ENCODE data around the gene RMND5A. TPM values are rescaled to one million over a fixed set of nuclear protein-coding genes. Genes with fewer than 3 reads are reported as not detected.

Gene RMND5A
- total RNA-seq, 1 experiment from 2014 or later = 46.8 TPM

DNA sequence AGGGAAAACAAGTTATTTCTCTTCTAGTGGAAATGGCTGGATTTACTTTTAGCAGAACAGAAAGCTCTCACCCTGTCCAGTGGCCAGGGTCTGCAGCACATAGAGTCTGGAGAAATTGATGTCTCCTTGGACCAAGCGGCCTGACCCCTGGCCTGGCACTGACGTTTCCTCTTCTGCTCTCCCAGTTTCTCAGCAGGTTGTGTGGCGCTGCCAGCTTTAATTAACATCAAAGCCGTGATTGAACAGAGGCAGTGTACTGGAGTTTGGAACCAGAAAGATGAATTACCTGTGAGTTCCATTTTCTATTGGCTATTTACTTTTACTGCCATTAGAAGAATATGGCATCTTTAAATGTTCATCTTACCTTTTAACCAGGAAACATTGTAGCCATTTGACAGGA, 49.7 kb downstream of the RMND5A start:
- peaks cover 10% of the 10 kb centered on the region for H3K36me3 ChIP-seq (replicated peaks; ENCODE audit: control insufficient read depth, insufficient read depth, low read length)
- no peaks in the 10 kb centered on the region for H3K27me3 ChIP-seq (ENCODE audit: control insufficient read depth, insufficient read depth, low read length)
- no peak for DNase-seq
- no peak overlapping the region for H3K4me3 ChIP-seq (ENCODE audit: insufficient read depth, low read depth, low read length)

DNA sequence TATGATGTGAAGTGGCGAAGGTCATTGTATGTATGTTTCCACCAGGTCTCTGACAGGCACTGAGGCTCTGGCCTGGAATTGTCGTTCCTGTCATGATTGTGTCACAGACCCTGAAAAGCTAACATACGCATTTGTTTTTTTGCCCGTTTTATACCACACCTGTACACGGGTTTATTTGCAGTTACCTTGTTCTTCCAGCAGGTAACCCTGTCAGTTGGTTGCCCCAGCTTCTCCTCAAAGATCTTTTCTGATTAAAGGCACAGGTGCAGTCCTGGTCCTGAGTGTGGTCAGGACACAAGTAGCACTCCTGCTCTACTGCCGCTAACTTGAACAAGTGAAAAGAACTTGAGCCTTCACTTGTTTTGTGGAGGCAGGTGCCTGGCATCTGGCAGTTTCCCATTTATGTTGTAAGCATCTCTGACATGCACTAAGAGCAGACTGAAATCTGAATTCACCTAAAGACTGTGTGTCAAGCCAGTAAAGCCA, 50.8 kb downstream of the RMND5A start:
- Histone ChIP-seq H3K4me3 (ENCODE audit: insufficient read depth, low read depth, low read length) (no peak overlapping the region), H3K36me3 (replicated peaks; ENCODE audit: control insufficient read depth, insufficient read depth, low read length) (peaks cover 8% of the 10 kb centered on the region), H3K27me3 (ENCODE audit: control insufficient read depth, insufficient read depth, low read length) (no peaks in the 10 kb centered on the region)
- DNase-seq = no peak

DNA sequence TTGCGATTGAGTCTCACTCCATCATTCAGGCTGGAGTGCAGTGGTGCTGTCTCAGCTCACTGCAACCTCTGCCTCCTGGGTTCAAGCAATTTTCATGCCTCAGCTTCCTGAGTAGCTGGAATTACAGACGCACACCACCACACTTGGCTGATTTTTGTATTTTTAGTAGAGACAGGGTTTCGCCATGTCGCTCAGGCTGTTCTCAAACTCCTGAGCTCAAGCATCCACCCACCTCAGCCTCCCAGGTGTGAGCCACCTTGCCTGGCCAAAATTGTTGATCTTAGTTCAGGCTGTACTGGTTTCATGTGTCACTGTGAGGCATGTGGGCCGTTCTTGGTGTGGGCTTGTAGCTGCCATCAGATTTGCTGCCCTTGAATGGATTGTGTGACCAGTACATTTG, 52.5 kb downstream of the RMND5A start:
- Histone ChIP-seq H3K4me3 (ENCODE audit: insufficient read depth, low read depth, low read length) (no peak overlapping the region), H3K36me3 (replicated peaks; ENCODE audit: control insufficient read depth, insufficient read depth, low read length) (peaks cover 7% of the 10 kb centered on the region), H3K27me3 (ENCODE audit: control insufficient read depth, insufficient read depth, low read length) (no peaks in the 10 kb centered on the region)
- DNase-seq = no peak

- DNase-seq = no peak
- Histone ChIP-seq H3K4me3 (ENCODE audit: insufficient read depth, low read depth, low read length) (no peak overlapping the region), H3K36me3 (replicated peaks; ENCODE audit: control insufficient read depth, insufficient read depth, low read length) (peaks cover 5% of the 10 kb centered on the region; the same call in 1 of the 2 replicates), H3K27me3 (ENCODE audit: control insufficient read depth, insufficient read depth, low read length) (no peaks in the 10 kb centered on the region)
These were observed 54.8 kb downstream of the RMND5A start for GRCh38 chr2:86774862-86775261.

DNA sequence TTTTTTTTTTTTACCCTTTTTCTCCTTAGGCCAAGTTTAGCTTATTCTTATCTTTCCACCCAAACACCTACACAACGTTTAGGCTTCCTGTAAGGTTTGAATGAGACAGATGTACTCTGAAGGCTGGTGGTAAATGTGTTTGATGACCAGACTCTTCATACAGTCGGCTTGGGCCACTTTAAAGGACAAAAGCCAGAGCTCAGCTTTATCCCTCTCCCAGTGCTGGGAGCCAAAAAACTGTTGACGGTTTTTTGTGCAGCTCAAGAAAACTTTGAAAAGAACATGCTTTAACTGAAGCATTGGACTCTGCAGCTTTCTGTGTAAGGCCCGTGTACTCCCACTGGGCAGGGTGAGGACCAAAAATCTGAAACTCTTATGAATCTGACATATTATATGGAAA, 55.2 kb downstream of the RMND5A start:
- no peak for DNase-seq
- Histone ChIP-seq H3K27me3 (ENCODE audit: control insufficient read depth, insufficient read depth, low read length) (no peaks in the 10 kb centered on the region), H3K36me3 (replicated peaks; ENCODE audit: control insufficient read depth, insufficient read depth, low read length) (peaks cover 5% of the 10 kb centered on the region; the same call in 1 of the 2 replicates), H3K4me3 (ENCODE audit: insufficient read depth, low read depth, low read length) (no peak overlapping the region)

- H3K4me3 ChIP-seq (ENCODE audit: insufficient read depth, low read depth, low read length) = no peak overlapping the region
These were observed 56.4 kb downstream of the RMND5A start for GRCh38 chr2:86776532-86776931.

DNA sequence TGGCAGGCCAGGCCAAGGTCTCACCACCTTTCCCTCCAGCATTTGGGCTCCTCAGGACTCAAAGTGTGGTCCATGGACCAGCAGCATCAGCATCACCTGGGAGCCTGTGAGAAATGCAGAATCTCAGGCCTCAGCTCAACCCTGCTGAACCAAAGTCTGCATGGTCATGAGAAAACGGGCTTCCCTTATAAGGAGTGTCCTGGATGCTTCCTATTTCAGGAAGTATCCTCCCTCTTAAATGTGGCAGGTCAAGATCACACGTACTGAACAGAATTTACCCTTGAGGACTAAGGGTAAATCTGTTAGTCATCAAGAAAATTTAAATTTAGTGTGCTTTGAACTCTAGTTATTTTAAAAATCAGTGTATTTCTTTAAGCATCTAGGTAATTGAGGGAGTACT, 58.9 kb downstream of the RMND5A start:
- 0 out of 2 replicates have a peak, but pooled peaks cover 2% of the 10 kb centered on the region for H3K36me3 ChIP-seq (replicated peaks; ENCODE audit: control insufficient read depth, insufficient read depth, low read length)
- H3K4me3 ChIP-seq (ENCODE audit: insufficient read depth, low read depth, low read length) = no peak overlapping the region
- no peak for DNase-seq
- H3K27me3 ChIP-seq (ENCODE audit: control insufficient read depth, insufficient read depth, low read length) = no peaks in the 10 kb centered on the region

More at GRCh38 chr2:86776532-86776931, 56.4 kb downstream of the RMND5A start:
- Histone ChIP-seq H3K27me3 (ENCODE audit: control insufficient read depth, insufficient read depth, low read length) (no peaks in the 10 kb centered on the region), H3K36me3 (replicated peaks; ENCODE audit: control insufficient read depth, insufficient read depth, low read length) (0 out of 2 replicates have a peak, but pooled peaks cover 3% of the 10 kb centered on the region)
- no peak for DNase-seq

DNA sequence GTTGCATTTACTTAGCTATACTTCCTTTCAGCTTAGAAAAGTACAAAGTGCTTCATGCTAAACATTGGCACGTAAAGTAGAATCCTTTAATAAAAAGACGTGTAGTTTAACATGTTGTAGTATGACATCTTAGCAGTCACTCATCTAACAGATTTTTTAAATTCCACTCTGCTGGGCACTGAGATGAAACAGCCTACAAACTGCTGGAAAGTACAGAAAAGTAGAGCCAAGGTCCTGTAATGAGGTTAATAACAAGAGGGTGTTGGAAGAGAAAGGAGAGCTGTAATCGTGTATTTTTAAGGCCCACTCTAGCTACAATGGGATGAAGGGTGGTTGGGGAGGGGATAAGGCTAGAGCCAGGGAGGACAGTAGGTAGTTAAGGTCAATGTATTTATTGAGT, 59.9 kb downstream of the RMND5A start:
- Histone ChIP-seq H3K27me3 (ENCODE audit: control insufficient read depth, insufficient read depth, low read length) (no peaks in the 10 kb centered on the region), H3K36me3 (replicated peaks; ENCODE audit: control insufficient read depth, insufficient read depth, low read length) (no peaks in the 10 kb centered on the region), H3K4me3 (ENCODE audit: insufficient read depth, low read depth, low read length) (no peak overlapping the region)
- no peak for DNase-seq

GRCh38 chr2:86781363-86781762, 61.3 kb downstream of the RMND5A start:
- Histone ChIP-seq H3K4me3 (ENCODE audit: insufficient read depth, low read depth, low read length) (no peak overlapping the region), H3K27me3 (ENCODE audit: control insufficient read depth, insufficient read depth, low read length) (no peaks in the 10 kb centered on the region; the same call in 1 of the 2 replicates), H3K36me3 (replicated peaks; ENCODE audit: control insufficient read depth, insufficient read depth, low read length) (no peaks in the 10 kb centered on the region)
- DNase-seq = no peak

GRCh38 chr2:86782748-86783147, 62.7 kb downstream of the RMND5A start:
- H3K4me3 ChIP-seq (ENCODE audit: insufficient read depth, low read depth, low read length) = no peak overlapping the region
- DNase-seq = no peak
- peaks cover 1% of the 10 kb centered on the region for H3K27me3 ChIP-seq (ENCODE audit: control insufficient read depth, insufficient read depth, low read length)
- no peaks in the 10 kb centered on the region for H3K36me3 ChIP-seq (replicated peaks; ENCODE audit: control insufficient read depth, insufficient read depth, low read length)

- Histone ChIP-seq H3K36me3 (replicated peaks; ENCODE audit: control insufficient read depth, insufficient read depth, low read length) (no peaks in the 10 kb centered on the region), H3K27me3 (ENCODE audit: control insufficient read depth, insufficient read depth, low read length) (peaks cover 12% of the 10 kb centered on the region), H3K4me3 (ENCODE audit: insufficient read depth, low read depth, low read length) (no peak overlapping the region)
- no peak for DNase-seq
These were observed 63.7 kb downstream of the RMND5A start for GRCh38 chr2:86783615-86784339.

DNA sequence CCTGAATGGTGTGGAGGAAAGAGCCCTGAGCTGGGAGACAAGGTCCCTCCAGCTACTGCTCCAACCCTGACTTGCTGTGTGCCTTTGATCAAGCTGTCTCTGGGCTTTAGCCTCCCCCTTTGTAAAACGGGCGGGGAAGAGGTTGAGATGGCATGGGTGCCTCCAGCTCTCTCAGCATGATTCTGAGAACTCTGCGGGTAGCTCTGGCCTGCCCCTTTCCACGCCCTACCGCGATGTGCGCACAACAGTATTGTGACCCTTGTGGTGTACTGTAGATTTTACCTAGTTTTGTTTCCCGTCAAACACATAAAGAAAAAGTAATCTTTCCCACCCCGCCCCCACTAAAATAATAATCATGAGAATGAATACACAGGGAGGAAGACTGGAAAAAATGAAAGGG, 65.4 kb downstream of the RMND5A start:
- no peak overlapping the region for H3K4me3 ChIP-seq (ENCODE audit: insufficient read depth, low read depth, low read length)
- H3K27me3 ChIP-seq (ENCODE audit: control insufficient read depth, insufficient read depth, low read length) = peaks cover 28% of the 10 kb centered on the region
- no peaks in the 10 kb centered on the region for H3K36me3 ChIP-seq (replicated peaks; ENCODE audit: control insufficient read depth, insufficient read depth, low read length)
- no peak for DNase-seq

DNA sequence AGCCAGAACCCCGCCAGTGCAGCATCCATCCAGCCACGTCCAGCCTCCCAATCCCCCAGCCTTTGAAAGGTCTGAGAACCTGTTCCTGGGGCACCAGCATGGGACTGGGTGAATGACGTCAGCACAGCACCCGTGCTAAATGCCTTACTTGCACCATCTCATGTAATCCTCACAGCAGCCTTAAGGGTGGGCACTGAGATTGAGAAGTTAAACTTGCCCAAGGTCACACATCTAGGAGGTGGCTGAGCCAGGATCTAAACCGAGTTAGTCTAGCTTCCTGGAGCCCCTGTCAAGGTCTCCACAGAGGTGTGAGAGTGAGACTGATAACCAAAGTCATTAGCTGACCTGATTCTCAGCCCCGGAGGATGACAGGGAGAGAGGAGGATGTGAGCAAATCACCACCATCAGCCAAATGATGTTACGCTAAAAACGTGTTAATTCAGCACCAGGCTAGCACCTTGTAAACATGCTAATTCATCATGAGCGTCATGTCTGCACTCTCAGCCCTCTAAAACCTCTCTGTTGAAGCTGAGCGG, 66.0 kb downstream of the RMND5A start:
- Histone ChIP-seq H3K36me3 (replicated peaks; ENCODE audit: control insufficient read depth, insufficient read depth, low read length) (no peaks in the 10 kb centered on the region), H3K4me3 (ENCODE audit: insufficient read depth, low read depth, low read length) (no peak overlapping the region), H3K27me3 (ENCODE audit: control insufficient read depth, insufficient read depth, low read length) (peaks cover 35% of the 10 kb centered on the region)
- no peak for DNase-seq

GRCh38 chr2:86787736-86788135, 67.6 kb downstream of the RMND5A start:
- no peak for DNase-seq
- no peak overlapping the region for H3K4me3 ChIP-seq (ENCODE audit: insufficient read depth, low read depth, low read length)
- H3K36me3 ChIP-seq (replicated peaks; ENCODE audit: control insufficient read depth, insufficient read depth, low read length) = no peaks in the 10 kb centered on the region
- H3K27me3 ChIP-seq (ENCODE audit: control insufficient read depth, insufficient read depth, low read length) = peaks cover 50% of the 10 kb centered on the region

DNA sequence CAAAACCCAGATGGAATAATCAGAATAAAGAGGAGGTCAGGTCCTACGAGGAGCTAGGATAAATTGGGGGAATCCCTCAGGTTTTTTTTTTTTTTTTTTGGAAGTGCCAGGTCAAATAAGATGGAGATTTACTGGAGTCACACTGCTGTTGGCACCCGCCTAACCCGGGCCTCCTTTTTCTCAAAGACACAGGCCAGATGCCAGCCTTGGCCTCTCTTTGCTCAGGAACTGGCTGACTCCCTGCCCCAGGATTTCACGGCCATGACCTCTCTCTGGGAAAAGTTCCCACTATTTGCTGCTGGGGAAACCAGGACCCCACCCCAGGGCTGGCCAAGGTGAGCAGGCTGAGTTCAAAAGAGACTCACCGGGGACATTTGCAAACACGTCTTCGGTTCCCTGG, 68.1 kb downstream of the RMND5A start:
- Histone ChIP-seq H3K4me3 (ENCODE audit: insufficient read depth, low read depth, low read length) (no peak overlapping the region), H3K27me3 (ENCODE audit: control insufficient read depth, insufficient read depth, low read length) (peaks cover 50% of the 10 kb centered on the region), H3K36me3 (replicated peaks; ENCODE audit: control insufficient read depth, insufficient read depth, low read length) (no peaks in the 10 kb centered on the region)
- no peak for DNase-seq

Measured in H7 (cell line).